HL-60/S4 treated with phorbol 12-myristate 13-acetate at 8.2 ng/mL for 4 days and 3 days (cell line): Measurements from ENCODE around the gene ADSS1.

Experiments used
- in situ Hi-C: fragments of 300-500 bp; cut with MboI; formaldehyde crosslinking; loops from 2 replicates; pipeline ENCODE4 v1.15.0; 2022; ENCODE audit warnings: low sequenced_read_pairs

The ADSS1 gene

GRCh38 chr14:104758981-104759969, 35.2 kb downstream of the ADSS1 start:
- in situ Hi-C loops = no loop called here

DNA sequence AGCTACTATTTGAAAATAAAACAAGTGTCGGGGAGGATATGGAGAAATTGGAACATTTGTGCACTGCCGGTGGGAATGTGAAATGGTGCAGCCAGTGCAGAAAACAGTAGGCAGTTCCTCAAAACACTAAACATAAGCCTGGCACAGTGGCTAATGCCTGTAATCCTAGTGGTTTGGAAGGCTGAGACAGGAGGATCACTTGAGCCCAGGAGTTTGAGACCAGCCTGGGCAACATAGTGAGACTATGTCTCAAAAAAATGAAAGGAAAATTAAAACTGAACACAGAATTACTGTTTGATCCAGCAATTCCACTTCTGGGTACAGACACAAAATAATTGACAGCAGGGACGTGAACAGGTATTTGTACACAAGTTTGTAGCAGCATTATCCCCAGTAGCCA, 41.5 kb downstream of the ADSS1 start:
- in situ Hi-C loops = loop anchor here (10.0 kb wide), 1 partner anchor 59 kb away; no protein-coding TSS in a partner anchor

- in situ Hi-C loops = loop anchor here (10.0 kb wide), 1 partner anchor 58 kb away; no protein-coding TSS in a partner anchor
Observed at GRCh38 chr14:104766256-104766862, 42.3 kb downstream of the ADSS1 start.

DNA sequence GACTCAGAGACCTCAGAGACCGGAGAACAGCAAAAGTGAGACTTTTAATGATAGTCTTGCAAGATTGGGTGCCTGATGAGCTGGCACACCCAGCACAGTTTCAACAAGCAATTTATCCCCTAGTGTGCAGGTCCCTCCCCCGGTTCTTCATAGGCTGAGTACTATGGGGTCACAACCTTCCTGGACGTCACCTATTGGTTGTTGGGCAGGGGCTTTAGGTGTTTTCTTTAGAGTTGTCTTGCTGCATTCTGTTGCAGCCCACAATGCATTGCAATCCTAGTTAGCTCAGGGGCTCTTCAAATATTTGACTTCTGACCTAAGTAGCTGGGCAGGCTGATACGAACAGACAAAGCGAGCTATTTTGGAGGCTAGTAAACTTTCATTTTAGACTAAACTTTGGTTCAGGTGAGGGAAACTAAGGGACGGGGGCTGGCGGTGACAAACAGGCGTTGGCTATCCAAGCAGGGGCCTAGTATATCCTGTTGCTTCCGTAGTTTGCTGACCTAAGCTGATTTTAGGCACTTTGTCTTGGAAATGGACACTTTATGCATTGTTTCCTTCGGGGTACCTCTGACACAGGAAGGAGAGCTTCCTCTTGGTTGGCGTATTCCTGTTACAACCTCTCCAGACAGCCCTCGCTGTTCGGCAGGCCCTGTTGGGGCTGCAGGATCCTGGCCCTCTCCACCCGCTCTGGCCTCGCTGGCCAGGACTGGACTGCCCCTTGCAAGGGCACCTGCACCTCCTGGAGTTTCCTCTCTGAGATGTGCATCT, 43.0 kb downstream of the ADSS1 start:
- in situ Hi-C loops = loop anchor here (10.0 kb wide), 1 partner anchor 58 kb away; no protein-coding TSS in a partner anchor

- in situ Hi-C loops = loop anchor here (10.0 kb wide), 1 partner anchor 57 kb away; no protein-coding TSS in a partner anchor
Observed at GRCh38 chr14:104767634-104767918, 43.5 kb downstream of the ADSS1 start.

DNA sequence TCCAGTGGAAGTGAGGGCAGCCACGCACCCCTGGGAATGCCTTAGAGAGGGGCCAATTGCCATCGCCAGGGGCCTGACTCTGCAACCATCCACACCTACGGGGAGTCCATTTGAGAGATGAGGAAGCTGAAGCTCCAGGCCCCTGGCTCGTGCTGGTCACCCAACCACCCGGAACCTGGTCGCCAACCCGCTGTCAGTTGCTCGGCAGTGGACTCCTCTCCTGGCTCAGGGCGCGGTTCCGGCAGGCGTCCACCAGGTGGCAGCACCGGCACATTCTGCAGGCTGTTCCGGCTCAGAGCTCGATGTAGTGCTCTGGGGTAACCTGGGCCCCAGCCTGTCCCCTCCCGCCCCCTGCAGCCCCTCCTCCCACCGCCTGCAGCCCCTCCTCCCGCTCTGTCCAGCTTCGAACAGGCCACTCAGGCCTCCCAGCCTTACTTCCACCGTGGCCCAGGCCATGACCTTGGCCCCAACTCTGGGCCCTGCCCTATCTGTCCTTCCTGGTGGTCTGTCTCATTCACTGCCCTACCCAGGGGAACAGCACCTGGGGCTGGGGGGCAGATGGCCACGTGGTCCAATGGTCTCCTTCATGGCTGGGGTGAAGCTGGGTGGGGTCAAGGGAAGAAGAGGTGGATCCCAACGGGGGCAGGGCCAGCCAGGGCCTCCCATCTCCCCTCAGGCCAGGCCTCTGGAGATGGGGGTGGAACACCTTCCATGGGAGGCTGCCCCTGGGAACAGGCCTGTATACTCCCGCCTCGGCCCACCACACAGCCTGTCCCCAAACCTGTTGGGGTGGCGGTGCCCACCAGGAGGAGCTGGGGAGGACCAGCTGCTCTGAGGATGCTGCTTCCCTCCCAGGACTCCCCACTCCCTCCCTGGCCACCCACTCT, 44.7 kb downstream of the ADSS1 start:
- in situ Hi-C loops = loop anchor here (10.0 kb wide), 1 partner anchor 56 kb away; no protein-coding TSS in a partner anchor

GRCh38 chr14:104769324-104770071, 45.5 kb downstream of the ADSS1 start:
- in situ Hi-C loops = loop anchor here (10.0 kb wide), 1 partner anchor 55 kb away; no protein-coding TSS in a partner anchor

DNA sequence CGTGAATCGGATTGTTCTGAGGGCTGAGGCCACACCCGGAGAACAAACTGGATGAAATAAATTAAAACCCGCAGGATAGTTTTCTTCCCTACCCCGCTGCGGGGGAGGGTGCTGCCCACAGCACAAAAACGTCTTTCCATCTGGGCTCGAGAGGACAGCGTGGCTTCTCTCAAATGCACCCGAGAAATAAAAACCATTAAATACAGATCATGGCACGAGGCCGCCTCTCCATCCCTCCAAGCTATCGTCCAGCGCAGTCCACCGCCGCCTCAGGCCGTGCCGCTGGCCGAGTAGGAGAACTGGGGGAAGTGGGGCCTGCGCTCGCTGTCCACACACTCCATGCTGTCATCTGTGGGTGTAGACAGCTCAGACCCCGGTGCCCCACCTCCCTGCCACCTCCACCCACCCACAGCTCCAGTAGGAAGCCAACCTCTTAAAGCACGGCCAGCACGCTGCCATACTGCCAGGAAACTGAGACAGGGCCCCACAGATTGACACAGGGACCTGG, 46.1 kb downstream of the ADSS1 start:
- in situ Hi-C loops = no loop called here

- in situ Hi-C loops = no loop called here
Observed at GRCh38 chr14:104770851-104771272, 46.8 kb downstream of the ADSS1 start.

- in situ Hi-C loops = no loop called here
Observed at GRCh38 chr14:104771374-104771773, 47.3 kb downstream of the ADSS1 start.

GRCh38 chr14:104771918-104772706, 48.1 kb downstream of the ADSS1 start:
- in situ Hi-C loops = no loop called here

DNA sequence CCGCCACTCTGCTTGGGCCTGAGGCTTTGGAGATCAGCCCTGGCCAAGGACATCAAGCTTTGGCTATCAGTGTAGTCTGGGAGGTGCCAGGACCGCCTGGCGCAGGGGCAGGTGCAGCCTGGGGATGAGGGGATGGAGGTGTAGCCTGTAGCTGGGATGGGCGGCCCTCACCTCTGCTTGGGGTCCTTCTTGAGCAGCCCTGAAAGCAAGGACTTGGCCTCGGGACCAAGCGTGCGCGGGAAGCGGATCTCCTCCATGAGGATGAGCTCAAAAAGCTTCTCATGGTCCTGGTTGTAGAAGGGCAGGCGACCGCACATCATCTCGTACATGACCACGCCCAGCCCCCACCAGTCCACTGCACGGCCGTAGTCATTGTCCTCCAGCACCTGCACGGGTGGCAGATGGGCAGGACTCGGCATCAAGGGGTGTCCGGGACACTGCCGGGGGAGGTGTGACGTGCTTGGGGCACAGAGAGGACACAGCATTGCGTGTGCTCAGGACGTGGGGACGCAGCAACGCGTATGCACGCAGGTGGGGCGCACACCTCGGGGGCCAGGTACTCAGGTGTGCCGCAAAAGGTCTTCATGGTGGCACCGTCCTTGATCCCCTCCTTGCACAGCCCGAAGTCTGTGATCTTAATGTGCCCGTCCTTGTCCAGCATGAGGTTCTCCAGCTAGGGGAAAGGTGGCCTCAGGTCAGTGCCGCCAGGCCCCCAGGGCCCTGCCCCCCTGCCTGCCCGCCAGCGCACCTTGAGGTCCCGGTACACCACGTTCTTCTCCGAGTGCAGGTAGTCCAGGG, 48.9 kb downstream of the ADSS1 start:
- in situ Hi-C loops = no loop called here

DNA sequence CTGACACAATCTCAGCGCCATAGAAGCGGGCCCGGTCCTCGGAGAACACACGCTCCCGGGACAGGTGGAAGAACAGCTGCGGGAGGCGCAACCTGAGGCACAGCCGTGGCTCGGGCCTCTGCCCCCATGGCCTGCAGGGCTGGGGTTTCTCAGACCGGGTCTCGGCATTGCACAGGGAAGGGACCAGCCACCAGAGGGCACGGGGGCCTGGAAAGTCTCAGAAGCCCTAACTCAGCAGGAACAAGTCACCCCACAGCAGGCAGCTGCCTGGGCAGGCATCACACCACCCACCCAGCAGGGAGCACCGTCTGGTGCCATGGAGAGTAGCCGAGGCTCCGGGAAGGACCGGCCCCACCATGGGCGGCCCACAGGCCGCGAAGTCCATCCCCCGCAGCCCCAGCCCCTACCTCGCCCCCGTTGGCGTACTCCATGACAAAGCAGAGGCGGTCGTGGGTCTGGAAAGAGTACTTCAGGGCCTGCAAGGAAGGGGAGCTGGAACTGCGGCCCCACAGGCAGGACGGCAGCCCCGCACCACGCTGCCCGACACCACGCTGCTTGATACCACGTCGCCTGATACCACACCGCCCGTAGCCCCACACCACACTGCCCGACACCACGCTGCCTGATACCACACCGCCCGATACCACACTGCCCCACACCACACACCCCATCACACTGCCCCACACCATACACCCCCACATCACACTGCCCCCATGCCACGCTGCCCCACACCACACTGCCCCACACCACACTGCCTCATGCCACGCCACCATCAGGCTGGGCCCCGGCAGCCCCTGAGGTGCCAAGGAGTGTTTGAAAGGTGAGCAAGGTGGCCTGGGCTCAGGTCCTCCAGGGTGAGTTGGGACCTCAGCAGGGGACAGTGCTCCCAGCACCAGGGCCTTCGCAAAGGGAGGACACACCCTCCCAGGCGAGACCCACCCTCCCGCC, 49.8 kb downstream of the ADSS1 start:
- in situ Hi-C loops = no loop called here

GRCh38 chr14:104774453-104775072, 50.5 kb downstream of the ADSS1 start:
- in situ Hi-C loops = no loop called here

GRCh38 chr14:104775073-104775489, 51.1 kb downstream of the ADSS1 start:
- in situ Hi-C loops = no loop called here

- in situ Hi-C loops = no loop called here
Observed at GRCh38 chr14:104776481-104776880, 52.5 kb downstream of the ADSS1 start.
